A549 (cell line): ENCODE measurements around the gene AFG3L2. TPM values are rescaled to one million over a fixed set of nuclear protein-coding genes. Genes with fewer than 3 reads are reported as not detected.

Source experiments
- ATAC-seq, 2 experiments: fragments of 200-7000 bp in 1 of 2; fragments of >200 bp in 1 of 2; cut with Nextera tagmentation in 1 of 2; cut with Tn5 transposase in 1 of 2; 3 replicates each; pipeline versions ENCODE4 v1.8.0 to v1.9.1; 2018 to 2020; ENCODE audit warnings: mild to moderate bottlenecking in 1 of 2, moderate library complexity in 1 of 2
- CTCF ChIA-PET: fragments of 300-600 bp; sonication (Branson Sonifier 250); formaldehyde crosslinking; extraction: SDS; loops from one replicate; lab custom pipeline; 2021; ENCODE audit warnings: antibody characterized with exemption, inconsistent platforms; lab: Yijun Ruan, JAX
- POLR2A ChIA-PET: fragments of 350-600 bp; formaldehyde crosslinking; extraction: SDS; loops from one replicate; lab custom pipeline; 2021; ENCODE audit warnings: antibody characterized with exemption, inconsistent platforms; lab: Yijun Ruan, JAX
- DNase-seq, 2 experiments: peaks; one replicate each; pipeline versions ENCODE4 v3.0.0 to v3.0.0-alpha.2; 2011 to 2016; ENCODE audit warnings: low read depth in 1 of 2, low spot score in 1 of 2
- FAIRE-seq: peaks from 2 replicates; lab custom pipeline; 2011; peaks lifted over from hg19 to GRCh38; lab: Jason Lieb, UNC
- H3K27ac ChIP-seq, 2 experiments: fragments of >200 bp; sonication (Bioruptor Twin); formaldehyde crosslinking; 3 replicates each; pipeline ENCODE4 v1.5.1; 2016 to 2017
- H3K4me1 ChIP-seq: fragments of >200 bp; sonication (Bioruptor Twin); formaldehyde crosslinking; 3 replicates; pipeline ENCODE4 v1.6.1; 2016
- H3K4me2 ChIP-seq: fragments of >200 bp; sonication (Bioruptor Twin); formaldehyde crosslinking; 3 replicates; pipeline ENCODE4 v1.6.1; 2016
- H3K4me3 ChIP-seq: fragments of >200 bp; sonication (Bioruptor Twin); formaldehyde crosslinking; 3 replicates; pipeline ENCODE4 v1.5.1; 2016
- H3K9me3 ChIP-seq: fragments of >200 bp; sonication (Bioruptor Twin); formaldehyde crosslinking; 3 replicates; pipeline ENCODE4 v1.6.1; 2016
- ATOH8 ChIP-seq: fragments of 250-450 bp; sonication (Bioruptor Pico); IDR thresholded peaks from 2 replicates; pipeline ENCODE4 v1.5.0; 2020; ENCODE audit warnings: low read depth, mild to moderate bottlenecking, moderate library complexity
- BHLHE40 ChIP-seq: IDR thresholded peaks from 2 replicates; pipeline ENCODE4 v1.6.1; 2012; ENCODE audit warnings: low read depth, low read length, inconsistent platforms
- CHD2 ChIP-seq: fragments of 150-350 bp; IDR thresholded peaks from 2 replicates; pipeline ENCODE4 v1.6.1; 2014; ENCODE audit warnings: low read length; ENCODE audit not compliant: partially characterized antibody
- FOSB ChIP-seq: fragments of 250-450 bp; sonication (Bioruptor Pico); IDR thresholded peaks from 2 replicates; pipeline ENCODE4 v1.5.0; 2020; ENCODE audit warnings: mild to moderate bottlenecking, moderate library complexity
- FOXS1 ChIP-seq: fragments of 250-450 bp; sonication (Bioruptor Pico); IDR thresholded peaks from 2 replicates; pipeline ENCODE4 v1.5.0; 2020; ENCODE audit warnings: mild to moderate bottlenecking, moderate library complexity
- GATA3 ChIP-seq: IDR thresholded peaks from 2 replicates; pipeline ENCODE4 v1.6.1; 2012; ENCODE audit warnings: borderline replicate concordance
- HMGXB4 ChIP-seq: fragments of 250-450 bp; sonication (Bioruptor Pico); IDR thresholded peaks from 2 replicates; pipeline ENCODE4 v1.5.0; 2021; ENCODE audit warnings: mild to moderate bottlenecking, moderate library complexity, borderline replicate concordance
- HOXB5 ChIP-seq: fragments of 250-450 bp; sonication (Bioruptor Pico); IDR thresholded peaks from 2 replicates; pipeline ENCODE4 v1.5.0; 2020; ENCODE audit warnings: mild to moderate bottlenecking, moderate library complexity
- KDM1A ChIP-seq: fragments of 200-600 bp; sonication (generic); IDR thresholded peaks from 2 replicates; pipeline ENCODE4 v1.6.1; 2016; ENCODE audit warnings: low read depth, mild to moderate bottlenecking
- KDM5A ChIP-seq: fragments of 200-600 bp; sonication (generic); IDR thresholded peaks from 2 replicates; pipeline ENCODE4 v1.6.1; 2016; ENCODE audit warnings: antibody characterized with exemption, mild to moderate bottlenecking
- MAFK ChIP-seq: fragments of 450-650 bp; IDR thresholded peaks from 2 replicates; pipeline ENCODE4 v1.6.1; 2014; ENCODE audit not compliant: partially characterized antibody
- MAZ ChIP-seq: fragments of 150-350 bp; IDR thresholded peaks from 2 replicates; pipeline ENCODE4 v1.6.1; 2014; ENCODE audit warnings: antibody characterized with exemption, low read depth, low read length, borderline replicate concordance
- PBX3 ChIP-seq: IDR thresholded peaks from 2 replicates; pipeline ENCODE4 v1.6.1; 2012
- POLR2AphosphoS2 ChIP-seq: conservative IDR thresholded peaks from 2 replicates; pipeline ENCODE4 v1.6.1; 2012; ENCODE audit warnings: low read length, improper control_type of control experiment, inconsistent platforms
- RAD21 ChIP-seq, 2 experiments: fragments of >200 bp in 1 of 2; sonication (Bioruptor Twin) in 1 of 2; formaldehyde crosslinking in 1 of 2; IDR thresholded peaks in 1 of 2; conservative IDR thresholded peaks in 1 of 2; 2 replicates in 1 of 2; 3 replicates in 1 of 2; pipeline ENCODE4 v1.6.1; 2012 to 2018; ENCODE audit warnings: inconsistent platforms in 1 of 2
- RCOR1 ChIP-seq: fragments of 150-350 bp; IDR thresholded peaks from 2 replicates; pipeline ENCODE4 v1.6.1; 2014; ENCODE audit warnings: antibody characterized with exemption, low read length, low read depth
- RFX5 ChIP-seq: fragments of 450-650 bp; IDR thresholded peaks from 2 replicates; pipeline ENCODE4 v1.7.1; 2014; ENCODE audit warnings: antibody characterized with exemption, mild to moderate bottlenecking, moderate library complexity
- SREBF2 ChIP-seq: fragments of 450-650 bp; IDR thresholded peaks from 2 replicates; pipeline ENCODE4 v1.6.1; 2014; ENCODE audit warnings: mild to moderate bottlenecking, moderate library complexity
- TFCP2L1 ChIP-seq: fragments of 250-450 bp; sonication (Bioruptor Pico); IDR thresholded peaks from 2 replicates; pipeline ENCODE4 v1.5.0; 2021; ENCODE audit warnings: mild to moderate bottlenecking
- TP53 ChIP-seq: fragments of 250-450 bp; sonication (Bioruptor Pico); IDR thresholded peaks from 2 replicates; pipeline ENCODE4 v1.5.0; 2021; ENCODE audit warnings: mild to moderate bottlenecking, moderate library complexity
- USF2 ChIP-seq: fragments of 450-650 bp; IDR thresholded peaks from 2 replicates; pipeline ENCODE4 v1.6.1; 2014; ENCODE audit warnings: antibody characterized with exemption
- ZSCAN20 ChIP-seq: fragments of 250-450 bp; sonication (Bioruptor Pico); IDR thresholded peaks from 2 replicates; pipeline ENCODE4 v1.8.0; 2022; ENCODE audit warnings: mild to moderate bottlenecking, moderate library complexity
- WGBS: methylation state at CpG from one replicate; pipeline ENCODE4 v1.1.6; 2017; ENCODE audit errors: missing lambda C conversion rate; 5-methylcytosine and 5-hydroxymethylcytosine counted together
- polyA plus RNA-seq, 4 experiments: library from polyadenylated mRNA; depleted of rRNA in 3 of 4; stranded (reverse); fragments of >200 nt; fragmentation: RNase III in 1 of 4; extraction: RNeasy Plus Mini Kit Qiagen cat#74134 plus additional on column Dnase treatment in 1 of 4; gene quantifications; 2 replicates in 3 of 4; 3 replicates in 1 of 4; pipeline ENCODE4 v1.2.3, GENCODE V29; 2011 to 2017
- TF ChIP-seq, protein P1 (sequence below): fragments of >200 bp; sonication (Bioruptor Twin); formaldehyde crosslinking; IDR thresholded peaks from 2 replicates; pipeline ENCODE4 v1.6.1; 2016
- TF ChIP-seq, protein P2 (sequence below): IDR thresholded peaks from 2 replicates; pipeline ENCODE4 v1.6.1; 2012

The AFG3L2 gene
- polyA plus RNA-seq, 2 of the 4 experiments (the other 2 are of a cell fraction) = 33.7 to 56.4 TPM

DNA sequence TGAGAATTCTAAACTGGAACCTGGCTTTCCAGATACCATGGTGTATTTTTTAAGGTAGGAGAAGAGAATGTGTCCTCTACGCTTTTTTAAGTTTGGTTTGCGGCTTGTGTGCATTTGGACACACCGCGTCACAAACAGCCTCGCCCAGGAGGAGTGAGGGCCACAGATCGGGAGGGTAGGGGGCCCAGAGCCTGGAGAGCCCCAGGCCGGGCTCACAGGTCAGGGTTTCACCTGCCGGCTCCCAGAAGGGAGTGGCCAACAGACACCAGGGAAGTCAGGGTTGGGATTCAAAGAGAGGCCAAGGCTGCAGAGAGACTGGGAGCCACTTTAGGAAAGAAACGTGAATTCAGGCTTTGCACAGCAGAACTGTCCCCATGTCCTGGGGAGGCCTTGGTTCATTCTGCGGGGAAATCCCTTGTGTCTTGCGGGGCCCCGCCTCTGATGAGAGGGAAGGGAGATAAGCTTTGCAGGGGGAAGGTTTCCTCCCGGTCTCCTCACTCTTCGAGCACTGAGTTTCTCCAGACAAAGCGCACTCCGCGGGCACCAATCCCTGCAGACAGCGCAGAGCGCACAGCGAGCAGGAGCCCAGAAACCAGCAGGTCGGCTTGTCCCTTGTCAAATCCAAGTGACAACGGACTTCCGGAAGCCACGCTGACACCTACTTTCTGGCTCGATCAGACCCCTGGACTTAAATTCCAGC is 70.9 kb downstream of the AFG3L2 start:
- ATAC-seq = no peak
- Histone ChIP-seq H3K9me3 (peaks cover 6% of the 10 kb centered on the region; the same call in 1 of the 3 replicates), H3K4me1 (peaks cover 11% of the 10 kb centered on the region), H3K27ac (no peak overlapping the region), H3K4me2 (no peak overlapping the region), H3K4me3 (no peak overlapping the region)
- POLR2A ChIA-PET = no interaction called here
- no peak for FAIRE-seq
- CTCF ChIA-PET = interaction anchor here (1.0 to 1.6 kb wide), 2 partner anchors 11 to 23 kb away, joined by 3 read pairs; no protein-coding TSS in a partner anchor
- DNase-seq = no peak
- no peak for TF ChIP-seq CHD2
- WGBS = 96% methylated on average over 22 of the region's 25 CpGs

DNA sequence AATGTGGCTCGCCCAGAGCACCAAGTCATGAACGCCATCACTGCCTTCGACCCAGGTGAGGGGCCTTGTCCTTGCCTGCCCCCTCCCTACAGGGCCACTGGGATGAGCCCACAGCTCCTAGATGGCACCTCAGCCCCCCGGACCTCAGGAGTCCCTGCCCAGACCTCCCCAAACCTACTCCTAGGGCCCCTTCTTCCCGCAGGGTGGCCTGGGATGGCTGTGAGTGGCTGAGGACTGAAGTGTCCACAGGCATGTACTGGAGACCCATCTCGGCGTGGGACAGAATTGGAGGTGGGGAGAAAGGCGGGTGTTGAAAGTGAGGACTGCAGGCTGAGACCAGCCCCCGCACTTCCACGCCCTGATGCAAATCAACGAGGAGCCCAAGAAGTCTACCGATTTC is 71.8 kb downstream of the AFG3L2 start:
- CTCF ChIA-PET = no interaction called here
- FAIRE-seq (no peak), DNase-seq (no peak), ATAC-seq (no peak)
- peaks cover 11% of the 10 kb centered on the region for H3K4me1 ChIP-seq
- POLR2A ChIA-PET = no interaction called here
- no peaks in the 10 kb centered on the region for H3K9me3 ChIP-seq
- no peak overlapping the region for H3K27ac ChIP-seq
- 82% methylated on average over 10 of the region's 12 CpGs for WGBS
- TF ChIP-seq, protein P1, sequence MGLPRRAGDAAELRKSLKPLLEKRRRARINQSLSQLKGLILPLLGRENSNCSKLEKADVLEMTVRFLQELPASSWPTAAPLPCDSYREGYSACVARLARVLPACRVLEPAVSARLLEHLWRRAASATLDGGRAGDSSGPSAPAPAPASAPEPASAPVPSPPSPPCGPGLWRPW = no peak
- TF ChIP-seq HMGXB4 (CRISPR knock-in tag) = no peak
- no peak for TF ChIP-seq KDM1A
- no peak for TF ChIP-seq ATOH8 (CRISPR knock-in tag)
- no peak for TF ChIP-seq FOSB
- no peak for TF ChIP-seq RAD21 (conservative IDR thresholded peaks at IDR 0.05 in 1 of 2, IDR thresholded peaks at IDR 0.05 in 1 of 2)
- TF ChIP-seq TFCP2L1 (CRISPR knock-in tag) = no peak
- no peak overlapping the region for H3K4me2 ChIP-seq
- no peak overlapping the region for H3K4me3 ChIP-seq

GRCh38 chr18:12304351-12305210 is 72.4 kb downstream of the AFG3L2 start:
- H3K4me2 ChIP-seq = no peak overlapping the region
- ChIA-PET POLR2A (no interaction called here), CTCF (no interaction called here)
- FAIRE-seq = no peak
- peaks cover 7% of the 10 kb centered on the region for H3K4me1 ChIP-seq
- TF ChIP-seq USF2 = no peak
- no peak for TF ChIP-seq RFX5
- TF ChIP-seq POLR2AphosphoS2 = no peak
- TF ChIP-seq RAD21 (conservative IDR thresholded peaks at IDR 0.05 in 1 of 2, IDR thresholded peaks at IDR 0.05 in 1 of 2) = no peak
- TF ChIP-seq HOXB5 = no peak
- TF ChIP-seq GATA3 = no peak
- TF ChIP-seq, protein P2, sequence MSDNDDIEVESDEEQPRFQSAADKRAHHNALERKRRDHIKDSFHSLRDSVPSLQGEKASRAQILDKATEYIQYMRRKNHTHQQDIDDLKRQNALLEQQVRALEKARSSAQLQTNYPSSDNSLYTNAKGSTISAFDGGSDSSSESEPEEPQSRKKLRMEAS = no peak
- no peak for TF ChIP-seq SREBF2
- TF ChIP-seq BHLHE40 = no peak
- no peak for TF ChIP-seq TP53 (CRISPR knock-in tag)
- no peak for TF ChIP-seq HMGXB4 (CRISPR knock-in tag)
- no peak for TF ChIP-seq FOXS1 (CRISPR knock-in tag)
- TF ChIP-seq RCOR1 = no peak
- no peak for TF ChIP-seq PBX3
- no peak for TF ChIP-seq ZSCAN20 (CRISPR knock-in tag)
- no peak for TF ChIP-seq MAZ
- TF ChIP-seq KDM5A = no peak
- TF ChIP-seq MAFK = no peak
- no peak for DNase-seq
- H3K4me3 ChIP-seq = no peak overlapping the region
- no peak for ATAC-seq
- H3K9me3 ChIP-seq = no peaks in the 10 kb centered on the region
- WGBS = 65% methylated on average over 19 of the region's 19 CpGs
- no peak overlapping the region for H3K27ac ChIP-seq
